ENCODE data around the gene AIFM2.

AIFM2 gene

GRCh38 chr10:70078937-70079336, 53.7 kb downstream of the AIFM2 start:
- peaks cover 35% of the 10 kb centered on the region for H3K36me3 ChIP-seq (ENCODE audit: insufficient read depth, insufficient read length, low read length)
- H3K9ac ChIP-seq (ENCODE audit: insufficient read length, low read depth): no peak overlapping the region
- TF ChIP-seq SUZ12 (IDR thresholded peaks at IDR 0.05; ENCODE audit: extremely low read depth, insufficient read depth, insufficient read length) (no peak), YY1 (IDR thresholded peaks at IDR 0.05; ENCODE audit: insufficient read depth, insufficient read length) (no peak), ZNF274 (IDR thresholded peaks at IDR 0.05; ENCODE audit: low read depth, low read length) (no peak)
- H3K4me1 ChIP-seq (ENCODE audit: insufficient read depth, insufficient read length): no peaks in the 10 kb centered on the region
- no peak for DNase-seq (ENCODE audit: low read depth, low spot score)
- H3K9me3 ChIP-seq (ENCODE audit: insufficient read depth, low read length): no peaks in the 10 kb centered on the region
- no peak overlapping the region for H3K4me3 ChIP-seq (ENCODE audit: insufficient read length, low read depth)
- H3K27me3 ChIP-seq (ENCODE audit: insufficient read depth, insufficient read length): no peaks in the 10 kb centered on the region

- Histone ChIP-seq H3K9me3 (ENCODE audit: insufficient read depth, low read length) (no peaks in the 10 kb centered on the region), H3K36me3 (ENCODE audit: insufficient read depth, insufficient read length, low read length) (peaks cover 35% of the 10 kb centered on the region), H3K4me1 (ENCODE audit: insufficient read depth, insufficient read length) (no peaks in the 10 kb centered on the region), H3K27me3 (ENCODE audit: insufficient read depth, insufficient read length) (no peaks in the 10 kb centered on the region), H3K4me3 (ENCODE audit: insufficient read length, low read depth) (no peak overlapping the region), H3K9ac (ENCODE audit: insufficient read length, low read depth) (no peak overlapping the region)
- no peak for DNase-seq (ENCODE audit: low read depth, low spot score)
- no peak for TF ChIP-seq YY1 (IDR thresholded peaks at IDR 0.05; ENCODE audit: insufficient read depth, insufficient read length)
- no peak for TF ChIP-seq ZNF274 (IDR thresholded peaks at IDR 0.05; ENCODE audit: low read depth, low read length)
- TF ChIP-seq SUZ12 (IDR thresholded peaks at IDR 0.05; ENCODE audit: extremely low read depth, insufficient read depth, insufficient read length): no peak
These were observed 54.3 kb downstream of the AIFM2 start for GRCh38 chr10:70078329-70078728.

GRCh38 chr10:70074971-70075370, 57.7 kb downstream of the AIFM2 start:
- Histone ChIP-seq H3K9me3 (ENCODE audit: insufficient read depth, low read length) (no peaks in the 10 kb centered on the region), H3K36me3 (ENCODE audit: insufficient read depth, insufficient read length, low read length) (peaks cover 27% of the 10 kb centered on the region), H3K4me3 (ENCODE audit: insufficient read length, low read depth) (no peak overlapping the region), H3K4me1 (ENCODE audit: insufficient read depth, insufficient read length) (no peaks in the 10 kb centered on the region), H3K9ac (ENCODE audit: insufficient read length, low read depth) (no peak overlapping the region), H3K27me3 (ENCODE audit: insufficient read depth, insufficient read length) (no peaks in the 10 kb centered on the region)
- TF ChIP-seq YY1 (IDR thresholded peaks at IDR 0.05; ENCODE audit: insufficient read depth, insufficient read length) (no peak), SUZ12 (IDR thresholded peaks at IDR 0.05; ENCODE audit: extremely low read depth, insufficient read depth, insufficient read length) (no peak), ZNF274 (IDR thresholded peaks at IDR 0.05; ENCODE audit: low read depth, low read length) (no peak)
- no peak for DNase-seq (ENCODE audit: low read depth, low spot score)

GRCh38 chr10:70074165-70074564, 58.5 kb downstream of the AIFM2 start:
- no peak overlapping the region for H3K4me3 ChIP-seq (ENCODE audit: insufficient read length, low read depth)
- DNase-seq (ENCODE audit: low read depth, low spot score): no peak
- H3K9ac ChIP-seq (ENCODE audit: insufficient read length, low read depth): no peak overlapping the region
- H3K9me3 ChIP-seq (ENCODE audit: insufficient read depth, low read length): no peaks in the 10 kb centered on the region
- H3K27me3 ChIP-seq (ENCODE audit: insufficient read depth, insufficient read length): no peaks in the 10 kb centered on the region
- peaks cover 23% of the 10 kb centered on the region for H3K36me3 ChIP-seq (ENCODE audit: insufficient read depth, insufficient read length, low read length)
- TF ChIP-seq YY1 (IDR thresholded peaks at IDR 0.05; ENCODE audit: insufficient read depth, insufficient read length) (no peak), ZNF274 (IDR thresholded peaks at IDR 0.05; ENCODE audit: low read depth, low read length) (no peak), SUZ12 (IDR thresholded peaks at IDR 0.05; ENCODE audit: extremely low read depth, insufficient read depth, insufficient read length) (no peak)
- H3K4me1 ChIP-seq (ENCODE audit: insufficient read depth, insufficient read length): no peaks in the 10 kb centered on the region

GRCh38 chr10:70070834-70071233, 61.8 kb downstream of the AIFM2 start:
- TF ChIP-seq YY1 (IDR thresholded peaks at IDR 0.05; ENCODE audit: insufficient read depth, insufficient read length) (no peak), ZNF274 (IDR thresholded peaks at IDR 0.05; ENCODE audit: low read depth, low read length) (no peak), SUZ12 (IDR thresholded peaks at IDR 0.05; ENCODE audit: extremely low read depth, insufficient read depth, insufficient read length) (no peak)
- no peak overlapping the region for H3K9ac ChIP-seq (ENCODE audit: insufficient read length, low read depth)
- no peaks in the 10 kb centered on the region for H3K9me3 ChIP-seq (ENCODE audit: insufficient read depth, low read length)
- H3K36me3 ChIP-seq (ENCODE audit: insufficient read depth, insufficient read length, low read length): peaks cover 7% of the 10 kb centered on the region
- no peak overlapping the region for H3K4me3 ChIP-seq (ENCODE audit: insufficient read length, low read depth)
- H3K4me1 ChIP-seq (ENCODE audit: insufficient read depth, insufficient read length): no peaks in the 10 kb centered on the region
- no peaks in the 10 kb centered on the region for H3K27me3 ChIP-seq (ENCODE audit: insufficient read depth, insufficient read length)
- DNase-seq (ENCODE audit: low read depth, low spot score): no peak

- Histone ChIP-seq H3K9ac (ENCODE audit: insufficient read length, low read depth) (no peak overlapping the region), H3K27me3 (ENCODE audit: insufficient read depth, insufficient read length) (no peaks in the 10 kb centered on the region), H3K9me3 (ENCODE audit: insufficient read depth, low read length) (no peaks in the 10 kb centered on the region), H3K36me3 (ENCODE audit: insufficient read depth, insufficient read length, low read length) (peaks cover 3% of the 10 kb centered on the region), H3K4me1 (ENCODE audit: insufficient read depth, insufficient read length) (peaks cover 2% of the 10 kb centered on the region), H3K4me3 (ENCODE audit: insufficient read length, low read depth) (no peak overlapping the region)
- no peak for DNase-seq (ENCODE audit: low read depth, low spot score)
- TF ChIP-seq ZNF274 (IDR thresholded peaks at IDR 0.05; ENCODE audit: low read depth, low read length) (no peak), YY1 (IDR thresholded peaks at IDR 0.05; ENCODE audit: insufficient read depth, insufficient read length) (no peak), SUZ12 (IDR thresholded peaks at IDR 0.05; ENCODE audit: extremely low read depth, insufficient read depth, insufficient read length) (no peak)
These were observed 63.3 kb downstream of the AIFM2 start for GRCh38 chr10:70069346-70069745.

GRCh38 chr10:70068925-70069324, 63.7 kb downstream of the AIFM2 start:
- Histone ChIP-seq H3K36me3 (ENCODE audit: insufficient read depth, insufficient read length, low read length) (peaks cover 3% of the 10 kb centered on the region), H3K4me1 (ENCODE audit: insufficient read depth, insufficient read length) (peaks cover 2% of the 10 kb centered on the region), H3K27me3 (ENCODE audit: insufficient read depth, insufficient read length) (no peaks in the 10 kb centered on the region), H3K4me3 (ENCODE audit: insufficient read length, low read depth) (no peak overlapping the region), H3K9ac (ENCODE audit: insufficient read length, low read depth) (no peak overlapping the region), H3K9me3 (ENCODE audit: insufficient read depth, low read length) (no peaks in the 10 kb centered on the region)
- TF ChIP-seq ZNF274 (IDR thresholded peaks at IDR 0.05; ENCODE audit: low read depth, low read length): no peak
- no peak for TF ChIP-seq YY1 (IDR thresholded peaks at IDR 0.05; ENCODE audit: insufficient read depth, insufficient read length)
- TF ChIP-seq SUZ12 (IDR thresholded peaks at IDR 0.05; ENCODE audit: extremely low read depth, insufficient read depth, insufficient read length): no peak
- DNase-seq (ENCODE audit: low read depth, low spot score): no peak
